H1 (cell line): Measurements from ENCODE around the gene ITPR1. TPM values are rescaled to one million over a fixed set of nuclear protein-coding genes. Genes with fewer than 3 reads are reported as not detected.

Source experiments
- CTCF ChIA-PET: fragments of 300-600 bp; sonication (Branson Sonifier 250); formaldehyde crosslinking; loops from one replicate; lab custom pipeline; 2021; ENCODE audit not compliant: partially characterized antibody; lab: Charles Lee
- POLR2A ChIA-PET: fragments of 300-600 bp; sonication (Branson Sonifier 250); formaldehyde crosslinking; loops from one replicate; lab custom pipeline; 2021; ENCODE audit warnings: inconsistent platforms; ENCODE audit not compliant: partially characterized antibody; lab: Charles Lee
- DNase-seq, 2 experiments: peaks; one replicate each; pipeline versions ENCODE4 v3.0.0 to v3.0.0-alpha.2; 2010 to 2022; ENCODE audit warnings: low spot score in 2 of 2, low read depth in 1 of 2, mixed read lengths in 1 of 2
- FAIRE-seq: peaks from 2 replicates; lab custom pipeline; 2011; peaks lifted over from hg19 to GRCh38; lab: Jason Lieb, UNC
- H2AFZ ChIP-seq: 2 replicates; pipeline ENCODE4 v1.8.1; 2012; ENCODE audit warnings: low read length, inconsistent platforms
- H2AK5ac ChIP-seq: 2 replicates; pipeline ENCODE4 v1.6.1; 2013; ENCODE audit warnings: low read depth, low read length
- H2BK120ac ChIP-seq: replicated peaks from 2 replicates; pipeline ENCODE3; 2013; ENCODE audit warnings: low read depth, low read length, inconsistent platforms
- H2BK12ac ChIP-seq: 2 replicates; pipeline ENCODE4 v1.6.1; 2013; ENCODE audit warnings: low read depth, low read length
- H2BK15ac ChIP-seq: 2 replicates; pipeline ENCODE4 v1.6.1; 2013; ENCODE audit warnings: low read length
- H2BK20ac ChIP-seq: 2 replicates; pipeline ENCODE4 v1.6.1; 2013; ENCODE audit warnings: low read length
- H2BK5ac ChIP-seq: 2 replicates; pipeline ENCODE4 v1.6.1; 2013; ENCODE audit warnings: low read depth, low read length
- H3K14ac ChIP-seq: 2 replicates; pipeline ENCODE4 v1.6.1; 2013; ENCODE audit warnings: inconsistent platforms; ENCODE audit not compliant: insufficient read length
- H3K18ac ChIP-seq: 2 replicates; pipeline ENCODE4 v1.6.1; 2013; ENCODE audit warnings: low read length; ENCODE audit errors: extremely low read depth
- H3K23ac ChIP-seq: 2 replicates; pipeline ENCODE4 v1.6.1; 2013; ENCODE audit warnings: inconsistent platforms; ENCODE audit not compliant: insufficient read length
- H3K23me2 ChIP-seq: 2 replicates; pipeline ENCODE4 v1.6.1; 2013; ENCODE audit warnings: low read depth, low read length
- H3K27ac ChIP-seq: 2 replicates; pipeline ENCODE4 v1.6.1; 2011; ENCODE audit warnings: low read depth, low read length, inconsistent platforms
- H3K27me3 ChIP-seq, 4 experiments: replicated peaks in 1 of 4; 1 replicate in 1 of 4; 2 replicates in 3 of 4; pipeline versions ENCODE4 v1.6.1 to v1.8.1; 2011 to 2013; ENCODE audit warnings: low read length in 3 of 4, mild to moderate bottlenecking in 3 of 4, inconsistent platforms in 2 of 4, mixed read lengths in 2 of 4, moderate library complexity in 1 of 4; ENCODE audit not compliant: control insufficient read depth in 3 of 4, insufficient read depth in 3 of 4; ENCODE audit errors: extremely low read depth in 1 of 4
- H3K36me3 ChIP-seq, 4 experiments: 2 replicates each; pipeline versions ENCODE4 v1.6.1 to v1.8.1; 2011 to 2013; ENCODE audit warnings: mild to moderate bottlenecking in 4 of 4, low read length in 3 of 4, moderate library complexity in 2 of 4, control low read depth in 1 of 4, inconsistent platforms in 1 of 4; ENCODE audit not compliant: insufficient read depth in 4 of 4, control insufficient read depth in 2 of 4
- H3K4ac ChIP-seq: replicated peaks from 2 replicates; pipeline ENCODE3; 2013; ENCODE audit warnings: low read length, low read depth, mixed read lengths, inconsistent platforms; ENCODE audit not compliant: insufficient read length
- H3K4me1 ChIP-seq, 4 experiments: replicated peaks in 1 of 4; 1 replicate in 1 of 4; 2 replicates in 3 of 4; pipeline versions ENCODE4 v1.6.1 to v1.8.1; 2011 to 2013; ENCODE audit warnings: low read length in 3 of 4, inconsistent platforms in 2 of 4, mixed read lengths in 1 of 4; ENCODE audit not compliant: insufficient read depth in 4 of 4, control insufficient read depth in 3 of 4
- H3K4me2 ChIP-seq, 2 experiments: 2 replicates each; pipeline versions ENCODE4 v1.6.1 to v1.8.1; 2011 to 2013; ENCODE audit warnings: low read depth in 2 of 2, low read length in 2 of 2, control low read depth in 1 of 2, inconsistent platforms in 1 of 2, mild to moderate bottlenecking in 1 of 2; ENCODE audit not compliant: insufficient read depth in 1 of 2
- H3K4me3 ChIP-seq, 4 experiments: fragments of 200-600, 300-600 bp in 1 of 4; sonication (generic), shearing (Covaris generic), sonication (Bioruptor Twin) in 1 of 4; 2 replicates each; pipeline versions ENCODE4 v1.5.1 to v1.8.1; 2011 to 2016; ENCODE audit warnings: low read length in 4 of 4, low read depth in 3 of 4, control low read depth in 2 of 4, inconsistent platforms in 2 of 4, mild to moderate bottlenecking in 2 of 4, mixed read lengths in 1 of 4, moderate library complexity in 1 of 4; ENCODE audit not compliant: insufficient read depth in 2 of 4; ENCODE audit errors: extremely low read depth in 1 of 4
- H3K56ac ChIP-seq: replicated peaks from 2 replicates; pipeline ENCODE3; 2013; ENCODE audit warnings: low read depth, mild to moderate bottlenecking, mixed read lengths, low read length, inconsistent platforms; ENCODE audit not compliant: insufficient read length
- H3K79me1 ChIP-seq: 2 replicates; pipeline ENCODE4 v1.6.1; 2013; ENCODE audit warnings: low read depth, low read length, control low read depth
- H3K79me2 ChIP-seq, 2 experiments: 2 replicates each; pipeline versions ENCODE4 v1.6.1 to v1.8.1; 2012 to 2013; ENCODE audit warnings: low read length in 2 of 2, mild to moderate bottlenecking in 2 of 2, inconsistent platforms in 1 of 2; ENCODE audit not compliant: insufficient read depth in 2 of 2, control insufficient read depth in 1 of 2
- H3K9ac ChIP-seq, 4 experiments: replicated peaks in 1 of 4; 1 replicate in 1 of 4; 2 replicates in 3 of 4; pipeline versions ENCODE4 v1.6.1 to v1.8.1; 2011 to 2013; ENCODE audit warnings: low read depth in 3 of 4, low read length in 3 of 4, control low read depth in 2 of 4, mild to moderate bottlenecking in 2 of 4, moderate library complexity in 2 of 4, inconsistent platforms in 1 of 4; ENCODE audit errors: extremely low read depth in 1 of 4
- H3K9me3 ChIP-seq, 2 experiments: 2 replicates each; pipeline versions ENCODE4 v1.6.1 to v1.8.1; 2012 to 2013; ENCODE audit warnings: mild to moderate bottlenecking in 2 of 2, moderate library complexity in 2 of 2, control low read depth in 1 of 2, inconsistent platforms in 1 of 2, low read depth in 1 of 2, low read length in 1 of 2, mixed read lengths in 1 of 2; ENCODE audit not compliant: insufficient read depth in 2 of 2
- H4K20me1 ChIP-seq, 2 experiments: replicated peaks in 1 of 2; 2 replicates each; pipeline versions ENCODE3 to v1.8.1; 2011 to 2013; ENCODE audit warnings: inconsistent platforms in 2 of 2, low read length in 2 of 2, mild to moderate bottlenecking in 1 of 2; ENCODE audit not compliant: insufficient read depth in 2 of 2, control insufficient read depth in 1 of 2
- H4K5ac ChIP-seq: 2 replicates; pipeline ENCODE4 v1.6.1; 2013; ENCODE audit warnings: low read length, low read depth, mixed read lengths, inconsistent platforms; ENCODE audit not compliant: insufficient read length
- H4K8ac ChIP-seq: 2 replicates; pipeline ENCODE4 v1.8.0; 2013; ENCODE audit warnings: mild to moderate bottlenecking, moderate library complexity, low read length, inconsistent platforms; ENCODE audit not compliant: insufficient read depth; ENCODE audit errors: extremely low read depth
- H4K91ac ChIP-seq: replicated peaks from 2 replicates; pipeline ENCODE3; 2013; ENCODE audit warnings: low read length, mixed read lengths, inconsistent platforms; ENCODE audit not compliant: insufficient read length
- ASH2L ChIP-seq: fragments of 200-600, 300-600 bp; sonication (generic); IDR thresholded peaks from one replicate; pipeline ENCODE4 v1.7.1; 2017; ENCODE audit warnings: low read length
- CEBPB ChIP-seq: IDR thresholded peaks from 2 replicates; pipeline ENCODE4 v1.6.1; 2012; ENCODE audit warnings: low read depth, low read length
- CHD1 ChIP-seq: IDR thresholded peaks from 2 replicates; pipeline ENCODE4 v1.6.1; 2012; ENCODE audit warnings: low read depth, low read length, improper control_type of control experiment
- E2F6 ChIP-seq: IDR thresholded peaks from 2 replicates; pipeline ENCODE4 v1.6.1; 2012; ENCODE audit warnings: inconsistent platforms
- JUND ChIP-seq: IDR thresholded peaks from 2 replicates; pipeline ENCODE4 v1.6.1; 2011; ENCODE audit warnings: mild to moderate bottlenecking, improper control_type of control experiment, low read length
- NRF1 ChIP-seq: IDR thresholded peaks from 2 replicates; pipeline ENCODE4 v1.6.1; 2011; ENCODE audit warnings: mild to moderate bottlenecking, low read depth, low read length, improper control_type of control experiment
- WGBS, 2 experiments: shearing (Covaris generic) in 1 of 2; methylation state at CpG; one replicate each; pipeline versions ENCODE4 v1.1.6 to v1.1.7; 2013 to 2015; ENCODE audit warnings: low lambda C conversion rate in 2 of 2, mixed read lengths in 2 of 2, inconsistent platforms in 1 of 2, low coverage in 1 of 2, missing lambda C conversion rate in 1 of 2; ENCODE audit not compliant: insufficient replicate concordance in 2 of 2, insufficient coverage in 1 of 2, insufficient read length in 1 of 2; ENCODE audit errors: extremely low coverage in 1 of 2, missing lambda C conversion rate in 1 of 2; 5-methylcytosine and 5-hydroxymethylcytosine counted together
- polyA plus RNA-seq, 7 experiments: library from polyadenylated mRNA; depleted of rRNA in 3 of 7; stranded (reverse) in 5 of 7; unstranded in 2 of 7; fragments of >200 nt in 5 of 7; fragments of 200-250 nt in 2 of 7; gene quantifications; 1 replicate in 5 of 7; 2 replicates in 1 of 7; 4 replicates in 1 of 7; pipeline versions ENCODE4 v1.2.1 to v1.2.3, GENCODE V29; 2011 to 2013; ENCODE audit warnings: missing spikeins in 2 of 7, mixed read lengths in 2 of 7
- total RNA-seq: library from RNA; stranded (reverse); fragmentation: NEBNext Ultra II Directional; extraction: Animal tissue kit (Norgen Biotek cat#: 25700); gene quantifications from 2 replicates; pipeline ENCODE4 v1.2.1, GENCODE V29; 2021

Gene ITPR1
- total and polyA plus RNA-seq, 2 of the 8 experiments (the other 6 are each of a cell fraction or from before 2014, with no cell fraction given), result 2.5 to 16.3 TPM

GRCh38 chr3:4731543-4732111, 238.5 kb downstream of the ITPR1 start:
- WGBS, 2 experiments, result 83% methylated on average over 6 of the region's 6 CpGs; no CpG with 5 or more reads in 1 of the 2 experiments
- CTCF ChIA-PET, result interaction anchor here (0.6 to 3.0 kb wide), 5 partner anchors 11 to 104 kb away, joined by 3 to 28 read pairs (median 3); no protein-coding TSS in a partner anchor
- H3K79me1 ChIP-seq, result no peaks in the 10 kb centered on the region
- POLR2A ChIA-PET, result interaction anchor here (0.6 kb wide), 1 partner anchor 295 kb away, joined by 3 read pairs; no protein-coding TSS in a partner anchor
- no peak overlapping the region for H3K23ac ChIP-seq
- H2BK12ac ChIP-seq, result no peak overlapping the region
- H2AK5ac ChIP-seq, result no peak overlapping the region
- DNase-seq, result no peak
- H3K4me2 ChIP-seq, result no peak overlapping the region
- no peak overlapping the region for H2AFZ ChIP-seq
- H3K18ac ChIP-seq, result no peak overlapping the region
- H3K4me1 ChIP-seq, result peaks cover 0 to 5% (median 2%) of the 10 kb centered on the region in 4 experiments; a peak in 6 of 7 replicates
- H3K9ac ChIP-seq, result no peak overlapping the region
- no peak overlapping the region for H2BK120ac ChIP-seq
- H3K4ac ChIP-seq, result no peak overlapping the region
- no peak overlapping the region for H4K5ac ChIP-seq
- H3K14ac ChIP-seq, result no peak overlapping the region
- no peak overlapping the region for H3K27ac ChIP-seq
- H3K56ac ChIP-seq, result no peak overlapping the region
- no peak overlapping the region for H2BK5ac ChIP-seq
- no peaks in the 10 kb centered on the region for H3K36me3 ChIP-seq
- no peaks in the 10 kb centered on the region for H3K27me3 ChIP-seq
- FAIRE-seq, result no peak
- H4K20me1 ChIP-seq, result no peaks in the 10 kb centered on the region
- H4K91ac ChIP-seq, result no peak overlapping the region
- H2BK20ac ChIP-seq, result no peak overlapping the region
- H4K8ac ChIP-seq, result no peak overlapping the region
- no peaks in the 10 kb centered on the region for H3K9me3 ChIP-seq
- no peaks in the 10 kb centered on the region for H3K79me2 ChIP-seq
- H3K4me3 ChIP-seq, result no peak overlapping the region
- H2BK15ac ChIP-seq, result no peak overlapping the region
- no peaks in the 10 kb centered on the region for H3K23me2 ChIP-seq
- TF ChIP-seq CHD1 (no peak), ASH2L (no peak), NRF1 (no peak), JUND (no peak), CEBPB (no peak), E2F6 (no peak)
